GM18867 (cell line): Measurements from ENCODE around the gene UNK.

Experiments
- ATAC-seq: cut with Tn5 transposase; IDR thresholded peaks from one replicate; pipeline ENCODE4 v1.9.1; 2021; ENCODE audit warnings: mild to moderate bottlenecking, moderate library complexity; ENCODE audit not compliant: unreplicated experiment

Gene UNK

GRCh38 chr17:75784473-75785015 is at the start of gene UNK:
UNK (plus strand) TSS chr17:75784806; CDS start chr17:75784881, 75 bp downstream.
- peak; percentile 64 for ATAC-seq

- ATAC-seq, result no peak
Measured at GRCh38 chr17:75736173-75736835, 48.3 kb upstream of the UNK start.

- no peak for ATAC-seq
Measured at GRCh38 chr17:75737133-75737962, 47.3 kb upstream of the UNK start.

- ATAC-seq, result no peak
Measured at GRCh38 chr17:75738218-75738802, 46.3 kb upstream of the UNK start.

GRCh38 chr17:75739174-75739573 is 45.4 kb upstream of the UNK start:
- ATAC-seq, result no peak

- no peak for ATAC-seq
Measured at GRCh38 chr17:75739801-75740200, 44.8 kb upstream of the UNK start.

- no peak for ATAC-seq
Measured at GRCh38 chr17:75740215-75740614, 44.4 kb upstream of the UNK start.

GRCh38 chr17:75740631-75741077 is 44.0 kb upstream of the UNK start:
- ATAC-seq, result no peak

- no peak for ATAC-seq
Measured at GRCh38 chr17:75742337-75742736, 42.3 kb upstream of the UNK start.

GRCh38 chr17:75743625-75744206 is 40.9 kb upstream of the UNK start:
- ATAC-seq, result no peak

GRCh38 chr17:75748706-75749105 is 35.9 kb upstream of the UNK start:
- ATAC-seq, result no peak

- ATAC-seq, result no peak
Measured at GRCh38 chr17:75749545-75750389, 34.8 kb upstream of the UNK start.

- no peak for ATAC-seq
Measured at GRCh38 chr17:75750661-75751423, 33.8 kb upstream of the UNK start.

GRCh38 chr17:75751676-75752404 is 32.8 kb upstream of the UNK start:
- ATAC-seq, result no peak

- ATAC-seq, result no peak
Measured at GRCh38 chr17:75752405-75752709, 32.2 kb upstream of the UNK start.

GRCh38 chr17:75752802-75753513 is 31.6 kb upstream of the UNK start:
- no peak for ATAC-seq

- peak; percentile 66 for ATAC-seq
Measured at GRCh38 chr17:75753514-75754377, 30.9 kb upstream of the UNK start.
